ENCODE results near the gene PRELID2. TPM values are rescaled to one million over a fixed set of nuclear protein-coding genes. Genes with fewer than 3 reads are reported as not detected.
"Not testable (repeated sequence)": the region's sequence is repeated elsewhere in the genome, so short reads cannot be mapped to it uniquely, and the experiment has no call there.

Gene PRELID2
- polyA plus RNA-seq, 4 donors = 16.5 to 42.8 (median 32.3) TPM

DNA sequence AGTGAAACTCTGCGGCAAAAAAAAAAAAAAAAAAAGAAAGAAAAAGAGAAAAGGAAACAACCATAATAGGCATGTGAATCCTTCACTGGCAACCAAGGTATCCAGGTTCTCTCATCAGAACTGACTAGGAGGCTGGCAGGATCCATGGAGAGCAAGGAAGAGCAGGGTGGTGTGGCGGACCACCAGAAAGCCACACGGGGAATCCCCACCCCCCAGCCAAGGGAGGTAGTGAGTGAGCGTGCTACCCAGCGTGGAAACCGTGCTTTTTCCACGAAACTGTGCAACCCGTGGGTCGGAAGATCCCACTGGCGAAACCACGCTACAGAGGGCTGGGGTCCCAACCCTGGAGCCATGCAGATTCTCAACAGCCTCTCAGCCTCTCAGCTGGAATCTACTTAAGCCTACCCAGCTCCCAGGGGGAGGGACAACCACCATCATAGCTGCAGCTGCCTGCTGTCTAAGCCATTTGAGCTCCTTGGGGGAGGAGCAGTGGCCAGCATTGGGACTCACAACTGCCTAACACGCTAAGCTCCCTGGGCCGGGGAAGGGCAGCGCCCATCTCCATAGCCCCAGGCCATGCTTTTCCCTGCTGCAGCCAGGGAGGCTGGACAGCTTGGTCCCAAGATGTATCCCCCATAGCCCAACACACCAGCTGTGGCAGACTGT, 91.6 kb downstream of the PRELID2 start:
- 96 to 97% (median 96%) methylated on average over 14 of the region's 14 CpGs for WGBS, 3 donors
- no peaks in the 10 kb centered on the region for H3K27me3 ChIP-seq (ENCODE audit: control insufficient read depth in 3 of 3, insufficient read depth in 3 of 3, low read length in 3 of 3)
- H3K4me1 ChIP-seq (ENCODE audit: control insufficient read depth in 3 of 3, insufficient read depth in 2 of 3, low read depth in 1 of 3, low read length in 2 of 3) = no peaks in the 10 kb centered on the region
- H3K27ac ChIP-seq (ENCODE audit: low read depth in 1 of 3, low read length in 2 of 3) = no peak overlapping the region
- no peak for DNase-seq
- FAIRE-seq = no peak
- peaks cover 0 to 12% (median 0%) of the 10 kb centered on the region in 3 donors for H3K36me3 ChIP-seq (ENCODE audit: control insufficient read depth in 3 of 3, insufficient read depth in 2 of 3, low read depth in 1 of 3, low read length in 3 of 3)
- H3K9me3 ChIP-seq (ENCODE audit: control insufficient read depth in 2 of 2, insufficient read depth in 1 of 2, low read depth in 1 of 2, low read length in 1 of 2) = peaks cover 0 to 8% of the 10 kb centered on the region in 2 donors
- no peak overlapping the region for H3K4me3 ChIP-seq (ENCODE audit: low read depth in 1 of 3, low read length in 3 of 3)

DNA sequence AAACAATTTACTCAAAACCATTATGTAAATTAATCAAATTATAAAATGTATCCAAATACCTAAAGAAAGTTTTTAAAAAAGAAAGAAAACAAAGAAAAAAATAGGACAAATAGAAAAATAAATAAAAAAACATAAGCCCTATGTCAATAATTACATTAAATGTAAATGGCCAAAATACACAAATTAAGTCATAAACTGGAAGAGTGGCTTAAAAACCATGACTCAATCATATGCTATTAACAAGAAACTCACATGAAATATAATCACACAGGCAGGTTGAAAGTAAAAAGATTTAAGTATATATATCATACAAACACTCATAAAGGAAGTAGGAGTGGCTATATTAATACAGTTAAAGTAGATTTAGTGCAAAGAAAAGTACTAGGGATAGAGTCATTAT, 95.3 kb downstream of the PRELID2 start:
- FAIRE-seq = peak; percentile 92
- no peak for DNase-seq
- Histone ChIP-seq H3K27me3 (ENCODE audit: control insufficient read depth in 3 of 3, insufficient read depth in 3 of 3, low read length in 3 of 3) (no peaks in the 10 kb centered on the region), H3K9me3 (ENCODE audit: control insufficient read depth in 2 of 2, insufficient read depth in 1 of 2, low read depth in 1 of 2, low read length in 1 of 2) (peaks cover 0 to 8% of the 10 kb centered on the region in 2 donors), H3K4me1 (ENCODE audit: control insufficient read depth in 3 of 3, insufficient read depth in 2 of 3, low read depth in 1 of 3, low read length in 2 of 3) (no peaks in the 10 kb centered on the region), H3K4me3 (ENCODE audit: low read depth in 1 of 3, low read length in 3 of 3) (no peak overlapping the region), H3K36me3 (ENCODE audit: control insufficient read depth in 3 of 3, insufficient read depth in 2 of 3, low read depth in 1 of 3, low read length in 3 of 3) (peaks cover 0 to 14% (median 0%) of the 10 kb centered on the region in 3 donors), H3K27ac (ENCODE audit: low read depth in 1 of 3, low read length in 2 of 3) (no peak overlapping the region)

DNA sequence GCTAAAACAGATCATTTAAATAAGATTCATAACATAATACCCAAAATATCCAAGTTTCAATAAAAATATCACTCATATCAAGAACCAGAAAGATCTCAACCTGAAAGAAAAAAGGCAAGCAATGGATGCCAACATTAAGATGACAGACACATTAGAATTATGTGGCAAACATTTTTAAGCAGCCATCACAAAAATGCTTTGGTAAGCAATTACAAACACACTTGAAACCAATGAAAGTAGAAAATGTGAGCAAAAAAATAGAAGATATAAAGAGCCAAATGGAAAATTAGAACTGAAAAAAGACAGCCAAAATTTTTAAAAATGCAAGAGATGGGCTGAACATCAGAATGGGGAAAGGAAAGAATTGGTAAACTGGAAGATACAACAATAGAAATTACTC, 96.9 kb downstream of the PRELID2 start:
- Histone ChIP-seq H3K4me3 (ENCODE audit: low read depth in 1 of 3, low read length in 3 of 3) (no peak overlapping the region), H3K4me1 (ENCODE audit: control insufficient read depth in 3 of 3, insufficient read depth in 2 of 3, low read depth in 1 of 3, low read length in 2 of 3) (no peaks in the 10 kb centered on the region), H3K27me3 (ENCODE audit: control insufficient read depth in 3 of 3, insufficient read depth in 3 of 3, low read length in 3 of 3) (no peaks in the 10 kb centered on the region), H3K9me3 (ENCODE audit: control insufficient read depth in 2 of 2, insufficient read depth in 1 of 2, low read depth in 1 of 2, low read length in 1 of 2) (peaks cover 0 to 4% of the 10 kb centered on the region in 2 donors), H3K36me3 (ENCODE audit: control insufficient read depth in 3 of 3, insufficient read depth in 2 of 3, low read depth in 1 of 3, low read length in 3 of 3) (peaks cover 0 to 9% (median 0%) of the 10 kb centered on the region in 3 donors), H3K27ac (ENCODE audit: low read depth in 1 of 3, low read length in 2 of 3) (no peak overlapping the region)
- DNase-seq = no peak
- no peak for FAIRE-seq

DNA sequence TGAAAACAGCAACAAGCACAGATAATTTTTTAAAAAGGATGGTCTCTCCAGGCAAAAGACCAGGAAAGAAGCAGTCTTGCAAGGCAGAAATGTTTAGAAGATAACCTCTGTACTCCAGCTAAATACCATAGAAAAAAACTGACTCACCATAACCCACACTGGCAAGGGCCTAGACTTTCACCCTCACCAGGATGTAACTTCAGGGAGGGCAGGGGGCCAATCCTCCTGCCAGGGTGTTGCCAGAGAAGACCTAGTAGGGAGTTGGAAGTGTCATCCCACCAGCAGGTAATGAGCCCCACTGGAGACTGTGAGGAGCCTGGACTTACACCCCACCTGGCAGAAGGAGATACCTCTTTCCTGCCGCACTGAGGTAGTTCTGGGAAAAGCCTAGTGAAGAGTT, 97.6 kb downstream of the PRELID2 start:
- FAIRE-seq = no peak
- peaks cover 0 to 4% of the 10 kb centered on the region in 2 donors for H3K9me3 ChIP-seq (ENCODE audit: control insufficient read depth in 2 of 2, insufficient read depth in 1 of 2, low read depth in 1 of 2, low read length in 1 of 2)

DNA sequence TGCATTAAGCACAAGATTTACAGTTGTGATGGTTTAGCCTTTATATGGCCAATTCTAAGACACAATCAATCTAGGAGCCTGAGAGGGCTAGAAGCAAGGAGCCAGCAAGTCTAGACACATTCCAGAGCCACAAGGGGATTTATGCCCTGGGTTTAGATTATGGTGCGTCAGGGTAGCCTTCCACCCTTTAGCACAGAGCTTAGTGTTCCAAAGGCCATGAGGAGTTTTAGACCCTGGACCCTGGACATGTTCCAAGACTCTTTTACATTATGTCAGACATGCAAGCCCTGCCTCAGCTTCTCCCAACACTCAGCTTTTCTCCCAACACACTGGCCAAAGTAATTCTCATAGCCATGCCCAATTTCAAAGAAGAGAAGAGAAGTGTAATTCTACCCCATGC, 105.2 kb downstream of the PRELID2 start:
- peaks cover 0 to 44% of the 10 kb centered on the region in 2 donors for H3K9me3 ChIP-seq (ENCODE audit: control insufficient read depth in 2 of 2, insufficient read depth in 1 of 2, low read depth in 1 of 2, low read length in 1 of 2)
- H3K27me3 ChIP-seq (ENCODE audit: control insufficient read depth in 3 of 3, insufficient read depth in 3 of 3, low read length in 3 of 3); H3K4me3 ChIP-seq (ENCODE audit: low read depth in 1 of 3, low read length in 3 of 3); H3K27ac ChIP-seq (ENCODE audit: low read depth in 1 of 3, low read length in 2 of 3); FAIRE-seq; H3K4me1 ChIP-seq (ENCODE audit: control insufficient read depth in 3 of 3, insufficient read depth in 2 of 3, low read depth in 1 of 3, low read length in 2 of 3): not testable (repeated sequence)
- peaks cover 0 to 13% (median 11%) of the 10 kb centered on the region in 3 donors for H3K36me3 ChIP-seq (ENCODE audit: control insufficient read depth in 3 of 3, insufficient read depth in 2 of 3, low read depth in 1 of 3, low read length in 3 of 3)
- peak in 1 of 2 donors; percentile 76 for DNase-seq
- 18 to 83% (median 81%) methylated on average over 1 of the region's 1 CpG for WGBS, 3 donors

More for the DNA sequence above, 97.6 kb downstream of the PRELID2 start:
- peak; percentile 22 to 69 for DNase-seq
- H3K36me3 ChIP-seq (ENCODE audit: control insufficient read depth in 3 of 3, insufficient read depth in 2 of 3, low read depth in 1 of 3, low read length in 3 of 3) = peaks cover 0 to 12% (median 0%) of the 10 kb centered on the region in 3 donors
- no peak overlapping the region for H3K4me3 ChIP-seq (ENCODE audit: low read depth in 1 of 3, low read length in 3 of 3)
- no peaks in the 10 kb centered on the region for H3K4me1 ChIP-seq (ENCODE audit: control insufficient read depth in 3 of 3, insufficient read depth in 2 of 3, low read depth in 1 of 3, low read length in 2 of 3)
- no peak overlapping the region for H3K27ac ChIP-seq (ENCODE audit: low read depth in 1 of 3, low read length in 2 of 3)
- WGBS, 3 donors = 87 to 97% (median 89%) methylated on average over 1 of the region's 1 CpG
- H3K27me3 ChIP-seq (ENCODE audit: control insufficient read depth in 3 of 3, insufficient read depth in 3 of 3, low read length in 3 of 3) = no peaks in the 10 kb centered on the region

DNA sequence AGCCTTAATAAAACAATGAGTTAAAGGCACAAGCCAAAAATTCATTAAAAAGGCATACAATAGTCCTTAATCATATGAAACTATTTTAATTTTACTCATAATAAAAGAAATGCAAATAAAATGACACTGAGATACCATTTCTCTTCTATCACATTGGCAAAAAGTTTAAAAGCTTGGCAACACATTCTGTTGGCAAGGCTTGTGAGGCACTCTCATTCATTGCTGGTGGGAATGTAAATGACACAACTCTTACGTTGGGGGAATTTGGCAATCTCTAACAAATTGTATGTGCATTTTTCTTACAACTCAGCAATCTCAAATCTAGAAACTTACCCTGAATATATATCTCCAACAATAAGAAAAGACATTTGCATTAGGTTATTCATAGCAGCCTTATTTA, 111.6 kb downstream of the PRELID2 start:
- no peak for FAIRE-seq
- no peak for DNase-seq
- H3K27me3 ChIP-seq (ENCODE audit: control insufficient read depth in 3 of 3, insufficient read depth in 3 of 3, low read length in 3 of 3) = no peaks in the 10 kb centered on the region

DNA sequence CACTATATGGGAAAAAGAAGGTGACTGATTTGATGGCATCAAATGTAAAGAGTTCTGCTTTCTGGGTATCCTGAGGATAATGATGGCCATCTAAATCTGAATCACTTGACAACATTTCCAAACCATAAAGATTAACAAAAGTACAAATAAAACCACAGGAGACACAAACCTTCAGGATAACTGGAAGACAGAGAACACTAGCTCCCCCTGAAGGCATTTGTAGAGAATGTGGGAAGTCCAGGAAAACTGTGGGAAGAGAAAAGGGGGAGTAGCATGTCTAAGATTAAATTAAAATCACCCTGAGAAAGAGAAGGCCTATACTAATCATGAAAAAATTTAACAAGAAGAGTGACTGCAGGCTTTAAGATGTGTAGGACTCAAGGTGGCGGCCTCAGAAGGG, 116.2 kb downstream of the PRELID2 start:
- 89 to 94% (median 89%) methylated on average over 1 of the region's 1 CpG for WGBS, 3 donors
- Histone ChIP-seq H3K9me3 (ENCODE audit: control insufficient read depth in 2 of 2, insufficient read depth in 1 of 2, low read depth in 1 of 2, low read length in 1 of 2) (no peaks in the 10 kb centered on the region), H3K4me3 (ENCODE audit: low read depth in 1 of 3, low read length in 3 of 3) (no peak overlapping the region), H3K27ac (ENCODE audit: low read depth in 1 of 3, low read length in 2 of 3) (no peak overlapping the region), H3K4me1 (ENCODE audit: control insufficient read depth in 3 of 3, insufficient read depth in 2 of 3, low read depth in 1 of 3, low read length in 2 of 3) (no peaks in the 10 kb centered on the region), H3K36me3 (ENCODE audit: control insufficient read depth in 3 of 3, insufficient read depth in 2 of 3, low read depth in 1 of 3, low read length in 3 of 3) (no peaks in the 10 kb centered on the region), H3K27me3 (ENCODE audit: control insufficient read depth in 3 of 3, insufficient read depth in 3 of 3, low read length in 3 of 3) (no peaks in the 10 kb centered on the region)
- no peak for FAIRE-seq
- DNase-seq = peak; percentile 26 to 48

More for the DNA sequence above, 111.6 kb downstream of the PRELID2 start:
- Histone ChIP-seq H3K4me3 (ENCODE audit: low read depth in 1 of 3, low read length in 3 of 3) (no peak overlapping the region), H3K9me3 (ENCODE audit: control insufficient read depth in 2 of 2, insufficient read depth in 1 of 2, low read depth in 1 of 2, low read length in 1 of 2) (peaks cover 0 to 24% of the 10 kb centered on the region in 2 donors), H3K4me1 (ENCODE audit: control insufficient read depth in 3 of 3, insufficient read depth in 2 of 3, low read depth in 1 of 3, low read length in 2 of 3) (no peaks in the 10 kb centered on the region), H3K27ac (ENCODE audit: low read depth in 1 of 3, low read length in 2 of 3) (no peak overlapping the region), H3K36me3 (ENCODE audit: control insufficient read depth in 3 of 3, insufficient read depth in 2 of 3, low read depth in 1 of 3, low read length in 3 of 3) (peaks cover 0 to 5% (median 0%) of the 10 kb centered on the region in 3 donors)
- WGBS, 3 donors = 70 to 82% (median 71%) methylated on average over 1 of the region's 1 CpG

DNA sequence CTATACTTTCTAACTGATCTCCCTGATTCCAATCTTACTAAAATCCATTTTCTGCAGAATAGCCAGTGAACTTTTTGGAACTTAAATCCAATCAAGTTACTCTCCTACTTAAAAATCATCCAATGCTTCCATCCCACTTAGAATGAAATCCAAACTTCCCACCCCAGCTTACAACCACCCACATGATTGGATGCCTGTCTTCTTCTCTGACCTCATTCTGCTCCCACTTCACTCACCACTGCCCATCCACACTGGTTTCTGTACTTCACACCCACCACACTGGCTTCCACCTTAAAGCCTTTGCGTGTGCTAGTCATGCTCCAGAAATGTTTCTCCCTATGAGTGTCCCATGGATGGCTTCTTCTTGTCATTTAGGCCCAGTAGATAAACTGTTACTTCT, 119.7 kb downstream of the PRELID2 start:
- Histone ChIP-seq H3K27ac (ENCODE audit: low read depth in 1 of 3, low read length in 2 of 3) (no peak overlapping the region), H3K9me3 (ENCODE audit: control insufficient read depth in 2 of 2, insufficient read depth in 1 of 2, low read depth in 1 of 2, low read length in 1 of 2) (no peaks in the 10 kb centered on the region), H3K36me3 (ENCODE audit: control insufficient read depth in 3 of 3, insufficient read depth in 2 of 3, low read depth in 1 of 3, low read length in 3 of 3) (no peaks in the 10 kb centered on the region), H3K4me3 (ENCODE audit: low read depth in 1 of 3, low read length in 3 of 3) (no peak overlapping the region), H3K4me1 (ENCODE audit: control insufficient read depth in 3 of 3, insufficient read depth in 2 of 3, low read depth in 1 of 3, low read length in 2 of 3) (no peaks in the 10 kb centered on the region), H3K27me3 (ENCODE audit: control insufficient read depth in 3 of 3, insufficient read depth in 3 of 3, low read length in 3 of 3) (no peaks in the 10 kb centered on the region)
- DNase-seq = no peak
- FAIRE-seq = no peak
- WGBS, 3 donors = 94 to 100% (median 96%) methylated on average over 1 of the region's 1 CpG

DNA sequence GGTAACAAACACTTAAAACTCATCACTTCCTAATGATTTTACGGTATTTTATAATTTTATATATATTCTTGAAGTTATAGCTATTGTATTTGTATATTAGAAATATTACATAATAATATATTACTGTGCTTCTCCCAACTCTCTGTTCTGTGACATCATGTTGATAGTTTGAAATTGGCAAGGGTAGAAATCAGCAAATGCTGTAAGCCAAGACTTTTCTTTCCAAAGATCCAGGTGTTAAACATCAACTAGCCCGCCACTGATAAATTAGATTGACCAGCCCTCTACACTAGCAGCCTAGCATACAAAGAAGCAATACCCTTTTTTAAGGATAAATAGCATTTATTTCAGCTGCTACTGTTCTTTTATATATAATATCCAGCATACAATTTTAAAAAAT, 122.9 kb downstream of the PRELID2 start:
- Histone ChIP-seq H3K36me3 (ENCODE audit: control insufficient read depth in 3 of 3, insufficient read depth in 2 of 3, low read depth in 1 of 3, low read length in 3 of 3) (no peaks in the 10 kb centered on the region), H3K4me1 (ENCODE audit: control insufficient read depth in 3 of 3, insufficient read depth in 2 of 3, low read depth in 1 of 3, low read length in 2 of 3) (no peaks in the 10 kb centered on the region), H3K9me3 (ENCODE audit: control insufficient read depth in 2 of 2, insufficient read depth in 1 of 2, low read depth in 1 of 2, low read length in 1 of 2) (no peaks in the 10 kb centered on the region), H3K27ac (ENCODE audit: low read depth in 1 of 3, low read length in 2 of 3) (no peak overlapping the region), H3K4me3 (ENCODE audit: low read depth in 1 of 3, low read length in 3 of 3) (no peak overlapping the region), H3K27me3 (ENCODE audit: control insufficient read depth in 3 of 3, insufficient read depth in 3 of 3, low read length in 3 of 3) (no peaks in the 10 kb centered on the region)
- DNase-seq (no peak), FAIRE-seq (no peak)
- 76 to 94% (median 77%) methylated on average over 2 of the region's 2 CpGs for WGBS, 3 donors

Measured in small intestine (tissue), 7 donors.